Keratinocyte (primary cell): ENCODE measurements around the gene RICTOR.

Source experiments
- EZH2 ChIP-seq: IDR thresholded peaks from one replicate; pipeline ENCODE4 v1.6.1; 2012; ENCODE audit warnings: inconsistent platforms, mild to moderate bottlenecking, low read length, moderate library complexity
- TF ChIP-seq, protein P1 (sequence below), 3 experiments: IDR thresholded peaks in 1 of 3; conservative IDR thresholded peaks in 1 of 3; optimal IDR thresholded peaks in 1 of 3; 2 replicates in 2 of 3; 3 replicates in 1 of 3; pipeline versions ENCODE3 to v1.5.1; 2011; ENCODE audit warnings: low read length in 3 of 3, mild to moderate bottlenecking in 3 of 3, moderate library complexity in 2 of 3, control low read depth in 1 of 3, inconsistent platforms in 1 of 3; ENCODE audit not compliant: insufficient read depth in 2 of 3; ENCODE audit errors: extremely low read depth in 1 of 3

DNA sequence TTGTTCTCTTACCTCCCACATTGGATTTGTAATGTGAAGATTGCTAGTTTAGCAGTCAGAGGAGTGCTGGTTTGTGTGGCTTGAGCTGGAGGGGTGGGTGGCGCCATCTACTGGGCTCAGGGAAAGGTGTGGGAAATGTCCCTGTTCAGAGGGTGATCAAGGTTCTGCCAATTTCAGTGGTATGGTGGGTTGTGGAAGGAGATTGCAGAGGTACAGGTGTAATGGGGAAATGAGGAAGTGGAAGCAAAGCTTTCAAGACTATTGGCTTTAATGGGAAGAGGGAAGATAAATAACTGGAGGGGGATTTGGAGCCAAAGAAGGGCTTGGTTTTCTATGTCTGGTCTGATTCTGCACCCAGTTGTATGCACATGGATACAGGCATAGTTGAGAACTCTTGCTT is 152.0 kb downstream of the RICTOR start:
- TF ChIP-seq, protein P1, sequence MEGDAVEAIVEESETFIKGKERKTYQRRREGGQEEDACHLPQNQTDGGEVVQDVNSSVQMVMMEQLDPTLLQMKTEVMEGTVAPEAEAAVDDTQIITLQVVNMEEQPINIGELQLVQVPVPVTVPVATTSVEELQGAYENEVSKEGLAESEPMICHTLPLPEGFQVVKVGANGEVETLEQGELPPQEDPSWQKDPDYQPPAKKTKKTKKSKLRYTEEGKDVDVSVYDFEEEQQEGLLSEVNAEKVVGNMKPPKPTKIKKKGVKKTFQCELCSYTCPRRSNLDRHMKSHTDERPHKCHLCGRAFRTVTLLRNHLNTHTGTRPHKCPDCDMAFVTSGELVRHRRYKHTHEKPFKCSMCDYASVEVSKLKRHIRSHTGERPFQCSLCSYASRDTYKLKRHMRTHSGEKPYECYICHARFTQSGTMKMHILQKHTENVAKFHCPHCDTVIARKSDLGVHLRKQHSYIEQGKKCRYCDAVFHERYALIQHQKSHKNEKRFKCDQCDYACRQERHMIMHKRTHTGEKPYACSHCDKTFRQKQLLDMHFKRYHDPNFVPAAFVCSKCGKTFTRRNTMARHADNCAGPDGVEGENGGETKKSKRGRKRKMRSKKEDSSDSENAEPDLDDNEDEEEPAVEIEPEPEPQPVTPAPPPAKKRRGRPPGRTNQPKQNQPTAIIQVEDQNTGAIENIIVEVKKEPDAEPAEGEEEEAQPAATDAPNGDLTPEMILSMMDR (optimal IDR thresholded peaks at IDR 0.05 in 1 of 3, IDR thresholded peaks at IDR 0.05 in 1 of 3, conservative IDR thresholded peaks at IDR 0.05 in 1 of 3; ENCODE audit: extremely low read depth in 1 of 3, insufficient read depth in 2 of 3, low read length in 3 of 3), result peak; percentile 85 to 97 (median 93)
- TF ChIP-seq EZH2, result no peak
